NCI-H1417 (cell line): ENCODE data around the gene MICU2.

Experiments
- DNase-seq, 3 experiments: peaks; one replicate each; lab custom pipeline; 2025; lab: John Stamatoyannopoulos, UW

MICU2 gene

DNA sequence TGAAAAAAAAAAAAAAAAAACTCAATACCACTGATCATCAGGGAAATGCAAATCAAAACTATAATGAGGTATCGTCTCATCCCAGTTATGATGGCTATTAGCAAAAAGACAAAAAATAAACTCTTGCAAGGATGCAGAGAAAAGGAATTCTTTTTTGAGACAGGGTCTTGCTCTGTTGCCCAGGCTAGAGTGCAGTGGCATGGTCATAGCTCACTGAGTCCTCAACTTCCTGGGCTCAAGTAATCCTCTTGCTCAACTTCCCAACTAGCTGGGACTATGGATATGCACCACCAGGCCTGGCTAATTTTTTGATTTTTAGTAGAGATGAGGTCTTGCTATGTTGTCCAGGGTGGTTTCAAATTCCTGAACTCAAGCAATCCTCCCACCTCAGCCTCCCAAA lies 59.5 kb downstream of the MICU2 start:
- no peak for DNase-seq

DNA sequence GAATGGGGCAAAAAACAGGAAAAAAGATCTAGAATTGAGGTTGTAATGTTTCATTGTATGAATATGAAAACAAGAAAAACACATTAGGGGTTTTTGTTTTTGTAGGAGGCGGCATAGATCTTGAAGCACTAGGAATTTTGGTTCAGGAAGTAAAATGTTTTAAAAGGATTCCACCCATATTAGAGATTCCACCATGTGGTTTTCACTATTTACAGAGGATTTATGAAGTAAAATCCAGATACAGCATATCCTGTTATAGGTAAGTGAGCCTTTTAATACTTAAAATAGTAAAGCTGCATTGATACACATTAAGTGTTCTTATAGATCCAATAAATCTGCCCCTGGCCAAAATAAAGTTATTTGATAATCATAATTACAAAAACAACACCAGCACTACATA lies 61.4 kb downstream of the MICU2 start:
- no peak for DNase-seq

DNA sequence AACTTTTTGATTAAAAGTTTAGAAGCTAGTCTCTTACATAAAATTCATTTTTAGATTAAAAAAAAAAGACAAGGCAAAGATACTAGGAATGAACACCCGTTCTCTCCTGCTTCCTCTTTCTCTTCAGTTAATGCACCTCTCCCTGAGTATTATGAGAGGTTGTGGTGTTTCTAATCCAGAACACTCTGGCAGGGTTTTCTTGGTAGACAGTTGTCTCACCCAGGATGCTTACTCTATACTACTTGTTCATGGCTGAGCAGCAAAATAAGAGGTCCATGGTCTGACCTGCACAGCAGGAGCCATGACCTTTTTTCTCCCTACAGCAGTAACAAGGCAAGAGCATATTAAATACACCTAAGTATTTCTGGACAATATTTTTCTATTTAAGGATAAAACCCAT lies 62.0 kb downstream of the MICU2 start:
- peak in 1 of 3 experiments; percentile 35 for DNase-seq

DNA sequence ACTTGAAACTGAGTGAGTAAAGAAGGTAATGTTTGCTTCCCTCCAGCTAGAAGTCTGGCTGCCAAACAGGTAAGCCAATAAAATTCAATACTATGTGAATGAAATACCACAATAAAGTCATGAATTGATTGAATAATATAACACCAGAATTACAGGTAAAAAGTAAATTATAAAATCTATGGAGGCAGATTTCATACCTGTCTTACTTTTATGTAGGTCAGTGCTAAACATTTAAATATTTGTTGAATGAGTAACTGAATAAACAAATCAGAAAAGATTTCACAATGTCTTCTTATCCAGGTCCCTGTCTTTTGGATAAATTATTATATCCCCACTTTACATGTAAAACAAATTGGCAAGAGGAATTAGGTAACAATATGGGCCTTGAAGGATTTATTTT lies 62.7 kb downstream of the MICU2 start:
- no peak for DNase-seq

DNA sequence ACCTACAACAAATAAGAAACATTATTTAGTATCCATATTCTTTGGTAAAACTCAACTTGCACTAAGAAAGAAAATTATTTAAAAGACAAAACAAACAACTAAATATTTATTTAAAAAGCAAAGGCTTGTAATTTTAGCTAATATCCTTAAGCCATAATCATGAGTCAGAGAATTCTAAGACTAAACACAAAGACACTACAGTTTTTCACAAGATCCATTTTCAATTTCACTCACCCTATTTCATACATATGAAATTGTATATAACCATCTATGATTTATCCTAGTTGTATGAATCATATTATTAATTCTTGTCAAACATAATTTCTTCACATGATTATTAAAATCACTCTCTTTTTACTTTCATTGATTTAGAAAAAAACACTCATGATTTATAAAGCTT lies 64.3 kb downstream of the MICU2 start:
- no peak for DNase-seq

DNA sequence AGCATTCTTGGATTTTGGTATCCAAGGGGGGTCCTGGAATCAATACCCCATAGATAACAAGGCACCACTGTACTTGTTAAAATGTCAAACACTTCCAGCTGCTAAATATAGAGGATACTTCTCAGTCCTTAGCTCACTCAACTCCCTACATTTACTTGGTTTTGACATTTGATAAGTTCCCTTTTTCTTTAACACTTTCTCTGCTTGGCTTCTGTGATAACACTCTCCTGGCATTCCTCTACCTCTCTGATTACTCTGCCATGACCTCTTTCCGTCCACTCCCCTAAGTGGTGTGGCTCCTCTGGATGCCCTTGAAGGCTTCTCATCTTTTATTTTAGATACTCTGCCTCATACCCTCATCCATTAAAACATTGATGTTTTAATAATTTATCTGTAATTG lies 65.2 kb downstream of the MICU2 start:
- DNase-seq: no peak

DNA sequence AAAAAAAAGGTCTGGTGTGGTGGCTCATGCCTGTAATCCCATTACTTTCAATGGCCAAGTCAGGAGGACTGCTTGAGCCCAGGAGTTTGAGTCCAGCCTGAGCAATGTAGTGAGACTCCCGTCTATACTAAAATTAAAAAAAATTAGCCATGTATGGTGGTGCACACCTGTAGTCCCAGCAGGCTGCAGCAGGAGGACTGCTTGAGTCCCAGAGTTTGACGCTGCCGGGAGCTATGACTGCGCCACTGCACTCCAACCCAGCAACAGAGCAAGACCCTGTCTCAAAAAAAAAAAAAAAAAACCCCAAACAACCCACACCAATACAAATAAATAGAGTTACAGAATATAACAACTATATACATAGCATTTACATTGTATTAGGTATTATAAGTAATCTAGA lies 65.7 kb downstream of the MICU2 start:
- DNase-seq: no peak

DNA sequence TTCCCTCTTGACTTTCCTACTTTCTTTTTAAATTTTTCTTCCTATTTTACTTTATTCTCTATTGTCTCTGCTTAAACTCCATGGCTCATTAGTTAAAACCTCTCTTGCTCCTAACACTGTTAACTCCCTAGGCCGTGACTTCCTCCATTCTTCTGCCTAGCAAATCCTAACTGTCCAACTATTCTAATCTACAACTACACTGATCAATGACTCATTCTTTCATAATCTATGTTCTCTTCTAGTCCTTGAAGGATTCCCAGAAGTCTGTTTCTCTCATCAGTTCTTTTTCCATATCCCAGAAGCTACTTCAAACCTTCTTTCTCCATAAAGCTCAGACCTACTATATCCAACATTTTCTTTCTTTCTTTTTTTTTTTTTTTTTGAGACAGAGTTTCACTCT lies 66.9 kb downstream of the MICU2 start:
- no peak for DNase-seq

DNA sequence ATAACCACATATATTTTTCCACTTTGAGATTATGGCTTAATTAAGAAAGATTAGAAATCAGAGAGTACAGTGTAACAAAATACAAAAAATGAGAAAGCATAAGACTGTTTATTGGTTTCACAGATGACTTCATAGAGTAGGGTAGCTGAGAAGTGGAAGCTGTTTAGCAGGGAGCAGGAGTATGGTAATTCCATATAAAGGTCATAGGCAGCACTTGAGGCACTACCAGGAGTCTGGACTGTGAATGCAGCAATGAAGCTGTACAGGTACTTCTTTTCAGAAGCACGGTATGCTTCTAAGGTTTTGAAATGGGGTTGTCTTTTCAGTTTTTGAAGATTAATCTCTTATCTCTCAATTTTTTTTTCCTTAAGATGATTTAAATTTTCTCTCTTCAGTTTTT lies 69.2 kb downstream of the MICU2 start:
- DNase-seq: no peak

DNA sequence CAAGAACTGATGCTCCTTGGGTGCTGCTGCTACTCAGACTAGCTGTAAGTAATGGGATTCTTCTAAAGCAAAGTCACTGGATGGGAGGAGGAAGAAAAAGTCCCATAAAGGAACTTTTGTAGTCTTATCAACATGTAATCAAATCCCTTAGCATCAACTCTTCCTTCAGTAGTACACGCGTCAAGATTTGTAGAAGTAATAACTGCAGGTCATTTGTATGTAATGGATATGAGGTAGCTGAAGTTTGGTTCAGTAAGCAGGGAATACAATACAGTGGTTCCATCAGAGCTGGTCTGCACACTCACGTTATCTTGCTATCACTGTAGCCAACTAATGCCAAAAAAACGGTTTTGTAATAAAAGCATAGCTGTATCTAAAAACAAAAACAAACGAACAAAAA lies 72.5 kb downstream of the MICU2 start:
- DNase-seq: no peak

DNA sequence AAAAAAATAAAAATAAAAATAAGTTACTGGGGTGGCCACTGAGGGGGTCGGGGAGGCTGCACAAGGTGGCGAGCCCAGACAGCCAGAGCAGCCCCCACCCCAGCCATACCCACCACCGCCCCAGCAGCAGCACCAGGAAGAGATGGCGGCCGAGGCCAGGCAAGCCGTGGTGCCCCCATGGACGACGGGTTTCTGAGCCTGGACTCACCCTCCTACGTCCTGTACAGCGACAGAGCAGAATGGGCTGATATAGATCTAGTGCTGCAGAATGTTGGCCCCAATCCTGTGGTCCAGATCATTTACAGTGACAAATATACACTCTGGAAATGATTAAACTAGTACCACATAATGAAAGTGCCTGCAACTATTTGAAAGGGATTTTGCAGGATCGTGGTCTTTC lies 73.3 kb downstream of the MICU2 start:
- no peak for DNase-seq

DNA sequence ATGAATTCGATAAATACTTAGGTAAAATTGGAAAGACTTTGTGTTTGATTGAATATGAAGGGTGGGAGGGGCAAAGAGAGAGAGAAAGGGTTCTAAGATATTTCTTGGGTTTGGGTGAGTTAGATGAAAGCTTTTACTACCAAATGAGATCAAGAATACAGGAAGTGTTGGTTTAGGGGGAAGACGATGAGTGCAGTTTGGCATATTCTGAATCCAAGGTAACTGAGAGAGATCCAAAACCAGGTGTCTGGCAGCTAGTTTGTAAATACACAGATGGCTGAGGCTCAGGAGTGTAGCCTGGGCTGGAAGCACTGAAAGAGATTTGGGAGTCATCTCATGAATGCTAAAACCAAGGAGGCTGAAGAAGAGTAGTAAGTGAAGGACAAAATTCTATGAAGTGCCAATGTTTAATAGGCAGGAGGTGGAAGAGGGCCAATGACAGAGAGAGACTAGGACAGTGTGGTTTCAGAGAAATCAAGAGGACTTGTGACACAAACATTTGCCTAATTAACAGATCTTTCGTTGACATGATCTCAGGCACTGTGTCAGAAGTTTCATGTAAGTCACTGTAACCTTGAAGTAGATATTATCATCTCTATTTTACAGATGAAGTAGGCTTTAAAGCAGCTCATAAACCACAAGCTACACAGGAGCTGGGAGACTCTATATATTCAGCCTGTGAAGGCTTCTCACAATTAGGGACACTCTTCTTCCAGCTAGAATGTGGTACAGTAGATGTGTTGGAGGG lies 74.7 kb downstream of the MICU2 start:
- no peak for DNase-seq

DNA sequence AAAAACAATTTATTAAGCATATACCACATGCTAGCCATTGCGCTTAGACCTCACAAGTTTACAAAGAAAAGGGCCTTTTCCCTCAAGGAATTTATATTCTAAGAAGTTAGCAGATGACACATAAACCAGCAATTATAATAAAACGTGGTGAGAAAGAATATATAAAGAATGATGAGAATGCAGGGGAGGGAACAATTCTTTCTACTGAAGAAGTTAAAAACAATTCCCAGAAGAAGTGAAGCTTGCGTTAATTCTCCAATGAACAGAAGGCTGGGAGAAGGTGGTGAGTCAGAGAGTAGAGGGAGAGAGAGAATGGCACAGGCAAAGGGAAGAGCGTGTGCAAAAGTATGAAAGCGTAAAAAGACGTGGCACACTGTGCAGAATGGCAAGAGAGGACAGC lies 75.4 kb downstream of the MICU2 start:
- DNase-seq: no peak

DNA sequence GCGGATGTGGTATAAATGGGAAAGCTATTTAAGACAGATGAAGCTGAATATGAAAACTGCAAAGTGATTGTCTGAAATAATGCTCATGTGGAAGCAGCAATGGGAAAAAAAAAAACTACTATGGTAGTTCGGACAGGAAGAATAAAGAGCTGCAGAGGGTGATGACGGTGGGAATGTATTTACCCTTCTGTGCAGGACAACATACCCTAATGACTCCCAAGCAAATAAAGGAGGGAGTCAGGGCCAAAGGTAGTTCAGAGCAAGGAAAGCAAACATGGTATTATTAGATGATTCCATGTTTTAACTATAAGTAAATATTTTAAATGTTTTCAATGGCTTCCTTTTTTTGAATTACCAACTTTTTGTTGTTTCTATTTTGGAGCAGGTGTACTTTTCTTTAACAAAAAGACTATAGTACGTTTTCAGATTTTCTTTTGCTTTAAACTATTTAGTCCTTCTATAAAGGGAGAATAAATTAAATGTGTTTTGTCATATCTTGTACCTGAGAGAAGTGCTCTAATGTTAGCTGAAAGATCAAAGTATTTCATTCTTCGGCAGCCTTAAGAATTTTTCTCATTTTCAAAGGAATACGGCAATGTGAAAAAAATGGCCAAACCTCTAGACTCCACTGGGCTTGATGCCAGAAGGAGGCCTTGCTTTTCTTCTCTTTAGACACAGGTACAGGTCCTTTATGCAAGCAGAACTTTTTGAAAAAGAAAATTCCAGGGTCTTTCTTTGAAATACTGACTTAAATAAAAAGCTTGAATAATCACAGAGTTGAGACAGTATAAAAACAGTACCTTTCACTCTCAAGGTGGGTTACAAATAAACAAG lies 77.0 kb downstream of the MICU2 start:
- DNase-seq: no peak

DNA sequence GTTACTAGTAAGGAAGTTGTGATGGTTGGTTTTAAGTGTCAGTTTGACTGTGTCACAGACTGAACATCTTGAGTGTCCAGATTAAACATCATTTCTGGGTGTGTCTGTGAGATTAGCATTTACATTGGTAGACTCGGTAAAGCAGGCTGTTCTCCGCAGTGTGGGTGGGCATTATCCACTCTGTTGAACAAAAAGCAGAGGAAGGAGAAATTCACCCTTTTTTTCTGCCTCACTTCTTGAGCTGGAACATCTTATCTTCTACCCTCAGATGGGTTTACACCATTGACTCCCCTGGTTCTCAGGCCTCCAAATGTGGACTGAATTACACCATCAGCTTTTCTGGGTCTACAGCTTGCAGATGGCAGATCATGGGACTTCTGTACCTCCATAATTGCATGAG lies 81.1 kb downstream of the MICU2 start:
- DNase-seq: no peak

DNA sequence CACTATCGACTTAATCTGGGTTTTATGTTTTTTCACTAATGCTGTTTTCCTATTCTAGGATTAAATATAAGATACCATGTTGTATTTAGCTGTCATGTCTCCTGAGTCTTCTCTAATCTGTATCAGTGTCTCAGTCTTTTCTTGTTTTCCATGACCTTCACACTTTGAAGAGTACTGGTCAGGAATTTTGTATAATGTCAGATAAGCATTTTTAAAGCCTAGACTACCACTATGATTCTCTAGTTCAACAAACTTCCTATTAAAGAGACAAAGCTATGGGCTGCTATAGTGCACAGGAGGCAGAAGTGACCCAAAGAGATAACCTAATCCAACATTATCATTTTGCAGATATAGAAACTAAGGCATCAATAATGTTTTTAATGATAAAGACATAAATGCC lies 81.8 kb downstream of the MICU2 start:
- DNase-seq: no peak

DNA sequence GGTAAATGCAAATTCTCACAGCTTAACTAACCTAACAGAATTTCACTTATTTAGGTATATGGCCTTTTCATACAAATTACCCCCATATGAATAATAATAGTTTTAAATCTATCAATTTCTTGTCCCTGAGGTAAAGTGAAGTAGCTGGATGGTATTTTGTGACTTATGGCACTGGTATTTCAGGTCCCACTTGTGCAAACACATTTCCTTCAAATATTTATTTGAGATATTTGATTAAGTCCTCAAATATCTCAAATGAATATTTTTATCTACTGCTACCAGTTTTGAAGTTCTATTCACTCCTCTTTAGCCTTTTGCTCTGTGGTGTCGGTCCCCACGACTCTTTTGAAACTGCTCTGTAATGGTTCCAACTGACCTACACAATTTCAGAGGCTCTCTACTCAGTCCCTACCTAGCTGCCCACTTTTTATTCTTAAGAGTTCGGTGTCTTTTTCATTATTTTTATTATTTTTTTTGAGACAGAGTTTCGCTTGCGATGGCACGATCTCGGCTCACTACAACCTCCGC lies 85.3 kb downstream of the MICU2 start:
- no peak for DNase-seq

DNA sequence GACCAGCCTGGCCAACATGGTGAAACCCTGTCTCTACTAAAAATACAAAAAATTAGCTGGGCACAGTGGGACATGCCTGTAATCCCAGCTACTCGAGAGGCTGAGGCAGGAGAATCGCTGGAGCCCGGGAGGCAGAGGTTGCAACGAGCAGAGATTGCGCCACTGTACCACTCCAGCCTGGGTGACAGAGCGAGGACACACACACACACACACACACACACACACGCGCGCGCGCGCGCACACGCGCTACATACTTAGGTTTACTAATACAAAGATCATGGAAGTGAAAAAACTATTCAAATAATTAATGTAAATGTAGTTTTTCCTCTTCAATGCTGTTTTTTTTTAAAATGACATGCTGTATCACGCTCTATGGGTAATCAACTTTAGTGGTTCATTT lies 86.4 kb downstream of the MICU2 start:
- no peak for DNase-seq

DNA sequence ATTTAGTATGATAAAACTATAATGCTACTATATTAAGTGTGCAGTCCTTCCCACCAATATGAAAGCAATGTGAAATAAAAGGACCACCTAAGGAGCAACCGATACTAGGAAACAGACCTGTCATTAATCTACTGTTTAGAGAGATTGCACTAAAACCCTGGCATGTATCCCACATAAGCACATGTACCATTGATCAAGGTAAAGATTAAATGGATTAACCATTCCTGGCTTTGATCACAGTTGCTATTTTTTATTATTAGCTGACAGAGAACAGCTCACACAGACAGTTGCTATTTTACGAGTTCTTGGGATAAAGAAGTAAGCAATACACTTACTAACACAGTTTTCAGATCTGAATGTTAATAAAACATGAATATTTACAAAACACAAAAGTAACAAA lies 87.2 kb downstream of the MICU2 start:
- no peak for DNase-seq

DNA sequence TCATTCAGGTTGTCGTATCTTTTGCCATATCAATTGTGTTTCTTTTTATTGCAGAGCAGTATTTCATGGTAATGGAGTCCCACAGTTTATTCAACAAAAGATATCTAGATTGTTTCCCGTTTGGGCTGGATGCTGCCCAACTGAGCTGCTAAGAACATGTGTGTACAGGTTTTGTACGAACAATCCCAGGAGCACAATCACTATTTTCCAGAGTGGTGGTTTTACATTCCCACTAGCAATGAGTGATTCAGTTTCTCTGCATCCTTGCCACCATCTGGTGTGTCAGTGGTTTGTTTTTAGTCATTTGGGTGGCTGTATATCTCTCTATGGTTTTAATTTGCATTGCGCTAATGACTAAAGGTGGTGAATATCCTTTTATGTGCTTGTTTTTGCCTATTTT lies 92.1 kb downstream of the MICU2 start:
- DNase-seq: no peak

DNA sequence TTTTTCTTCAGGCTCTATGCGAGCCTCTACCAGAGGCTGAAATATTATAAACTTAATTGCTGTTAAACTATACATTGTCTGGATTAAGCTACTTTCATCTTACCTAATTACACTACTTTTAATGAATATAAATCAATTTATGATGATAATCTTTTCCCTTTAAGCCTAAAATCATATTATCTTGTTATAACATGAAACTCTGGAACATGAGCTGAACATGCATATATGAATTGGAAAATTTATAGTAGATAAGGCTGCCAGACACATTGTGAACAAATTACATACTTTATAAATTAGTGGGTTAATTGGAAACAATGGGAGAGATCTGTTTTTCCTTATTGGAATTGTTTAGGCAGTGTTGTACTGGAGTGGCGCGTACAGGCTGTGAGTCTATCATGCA lies 99.6 kb downstream of the MICU2 start:
- no peak for DNase-seq

DNA sequence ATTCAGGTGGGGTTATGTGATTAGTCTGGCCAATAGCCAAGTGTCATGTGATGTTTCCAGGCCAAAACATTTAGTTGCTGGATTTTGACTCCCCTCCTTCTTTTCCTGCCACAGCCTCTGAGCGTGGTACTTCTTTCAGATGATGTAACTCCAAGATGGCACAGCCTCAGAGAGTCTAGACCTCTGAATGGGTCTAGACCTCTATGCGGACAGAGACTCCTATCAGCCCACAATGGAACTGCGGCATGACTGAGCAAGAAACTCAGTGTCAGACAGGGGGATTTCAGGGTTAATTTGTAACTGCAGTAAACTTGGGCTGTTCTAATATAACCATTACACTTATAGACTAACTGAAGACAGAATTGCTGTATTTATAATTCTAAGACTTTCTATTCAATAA lies 102.3 kb downstream of the MICU2 start:
- DNase-seq: no peak

DNA sequence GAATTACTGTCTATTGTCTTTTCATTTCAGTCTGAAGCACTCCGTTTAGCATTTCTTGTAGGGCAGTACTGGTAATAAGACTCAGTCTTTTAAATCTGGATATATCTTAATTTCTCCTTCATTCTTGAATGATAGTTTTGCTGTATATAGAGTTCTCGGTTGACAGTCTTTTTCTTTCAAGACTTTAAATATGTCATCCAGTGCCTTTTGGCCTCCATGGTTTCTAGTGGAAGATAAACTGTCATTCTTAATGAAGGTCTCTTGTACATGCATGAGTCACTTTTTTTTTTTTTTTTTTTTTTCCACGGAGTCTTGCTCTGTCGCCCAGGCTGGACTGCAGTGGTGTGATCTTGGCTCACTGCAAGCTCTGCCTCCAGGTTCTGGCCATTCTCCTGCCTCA lies 117.6 kb downstream of the MICU2 start:
- no peak for DNase-seq

DNA sequence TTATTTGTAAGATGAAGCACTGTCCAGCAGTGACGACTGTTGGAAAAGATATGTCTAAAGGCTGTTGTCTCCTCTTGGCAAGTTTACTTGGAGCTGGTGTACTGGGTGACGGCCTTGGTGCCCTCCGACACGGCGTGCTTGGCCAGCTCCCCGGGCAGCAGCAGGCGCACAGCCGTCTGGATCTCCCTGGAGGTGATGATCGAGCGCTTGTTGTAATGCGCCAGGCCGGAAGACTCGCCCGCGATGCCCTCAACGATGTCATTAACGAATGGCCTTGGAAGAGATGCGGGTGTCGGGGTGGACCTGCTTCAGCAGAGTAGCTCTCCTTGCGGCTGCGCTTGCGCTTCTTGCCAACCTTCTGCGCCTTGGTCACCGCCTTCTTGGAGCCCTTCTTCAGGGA lies 120.2 kb downstream of the MICU2 start:
- DNase-seq: no peak
